Activated gamma-delta T cell (primary cell): ENCODE measurements around the gene TEX19.

Experiments
- DNase-seq: peaks from one replicate; lab custom pipeline; 2025; lab: John Stamatoyannopoulos, UW
- total RNA-seq, 2 donors: gene quantifications; one replicate each; lab custom pipeline; 2026; lab: John Stamatoyannopoulos, UW

TEX19 gene, protein sequence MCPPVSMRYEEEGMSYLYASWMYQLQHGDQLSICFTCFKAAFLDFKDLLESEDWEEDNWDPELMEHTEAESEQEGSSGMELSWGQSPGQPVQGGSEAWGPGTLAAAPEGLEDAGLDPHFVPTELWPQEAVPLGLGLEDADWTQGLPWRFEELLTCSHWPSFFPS
- total RNA-seq, result 0 to 0.09 reads per million in 2 donors

DNA sequence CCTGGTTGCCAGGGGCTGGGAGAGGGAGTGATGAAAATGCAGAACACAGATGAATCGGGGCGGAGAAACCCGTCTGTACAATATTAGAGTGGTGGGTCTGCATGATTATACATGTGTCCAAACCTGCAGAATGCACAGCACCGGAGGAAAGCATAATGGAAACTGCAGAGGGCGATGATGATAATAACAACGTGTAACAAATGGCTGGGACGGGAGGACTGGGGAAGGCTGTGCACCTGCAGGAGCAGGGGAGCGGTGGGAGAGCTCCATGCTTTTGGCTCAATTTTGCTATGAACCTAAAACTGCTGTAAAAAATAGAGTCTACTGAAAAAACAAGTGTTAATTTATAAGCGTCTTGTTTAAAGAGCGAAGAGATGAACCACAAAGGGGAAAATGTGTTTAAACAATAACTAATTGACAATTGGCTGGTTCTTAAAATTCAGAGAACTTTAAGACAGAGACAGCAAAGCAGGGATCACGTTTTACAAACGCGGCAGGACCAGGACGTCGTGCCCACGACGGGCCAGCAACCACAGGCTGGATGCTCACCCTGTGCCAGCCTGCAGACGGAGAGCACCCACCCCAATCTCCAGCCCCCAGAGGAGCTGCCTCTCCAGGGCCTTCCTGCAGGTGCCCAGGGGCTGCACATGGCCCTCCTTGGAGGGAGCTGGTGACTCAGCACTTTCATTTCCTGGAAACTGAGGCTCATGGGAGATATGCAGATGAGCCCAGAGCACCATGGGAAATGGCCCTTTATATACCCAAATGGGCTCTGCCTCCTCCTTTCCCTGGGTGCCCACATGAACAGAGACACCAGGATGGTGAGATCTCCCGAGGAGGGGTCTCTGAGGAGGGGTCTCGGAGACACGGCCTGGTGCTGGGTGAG lies at the start of gene TEX19:
Gene TEX19 (plus strand): TSS at position 783 of the 886 bp plus-strand sequence. CDS start 2,904 bp downstream, outside the sequence.
- no peak for DNase-seq

DNA sequence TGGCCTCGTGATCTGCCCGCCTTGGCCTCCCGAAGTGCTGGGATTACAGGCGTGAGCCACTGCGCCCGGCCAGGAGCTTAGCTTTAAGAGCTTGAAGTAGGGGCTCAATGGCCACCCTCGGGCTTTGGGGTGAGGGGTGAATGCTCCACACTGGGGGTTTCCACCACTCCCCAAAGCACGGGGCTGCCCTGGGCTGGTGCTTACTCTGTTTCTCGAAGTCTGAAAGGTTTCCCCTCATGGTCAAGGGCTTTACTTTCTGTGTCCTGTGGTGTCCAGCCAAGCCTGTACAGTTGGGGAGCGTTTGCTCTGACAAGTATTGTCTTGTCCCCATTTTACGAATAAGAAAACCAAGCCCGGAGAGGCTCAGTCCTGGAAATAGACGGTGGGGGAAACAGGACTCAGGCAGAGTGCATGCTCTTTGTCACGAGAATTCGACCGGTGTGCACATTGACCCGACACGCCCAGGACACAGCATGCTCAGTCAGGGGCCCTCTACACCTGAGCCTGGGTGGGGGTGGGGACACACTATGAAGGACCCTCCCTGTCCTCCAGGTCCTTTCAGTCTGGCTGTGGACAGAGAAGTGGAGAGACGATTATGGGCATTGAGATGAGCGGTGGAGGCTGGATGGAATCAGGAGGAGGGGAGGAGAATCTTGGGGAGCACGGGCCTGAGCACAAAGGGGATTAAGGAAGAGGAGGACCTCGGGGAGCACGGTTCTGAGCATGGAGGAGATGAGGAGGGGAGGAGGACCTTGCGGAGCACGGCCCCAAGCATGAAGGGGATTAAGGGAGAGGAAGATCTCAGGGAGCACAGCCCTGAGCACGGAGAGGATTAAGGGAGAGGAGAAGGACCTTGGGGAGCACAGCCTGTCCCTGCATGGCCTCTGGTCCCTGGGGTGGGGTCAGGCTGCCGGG lies 49.1 kb upstream of the TEX19 start:
- no peak for DNase-seq

DNA sequence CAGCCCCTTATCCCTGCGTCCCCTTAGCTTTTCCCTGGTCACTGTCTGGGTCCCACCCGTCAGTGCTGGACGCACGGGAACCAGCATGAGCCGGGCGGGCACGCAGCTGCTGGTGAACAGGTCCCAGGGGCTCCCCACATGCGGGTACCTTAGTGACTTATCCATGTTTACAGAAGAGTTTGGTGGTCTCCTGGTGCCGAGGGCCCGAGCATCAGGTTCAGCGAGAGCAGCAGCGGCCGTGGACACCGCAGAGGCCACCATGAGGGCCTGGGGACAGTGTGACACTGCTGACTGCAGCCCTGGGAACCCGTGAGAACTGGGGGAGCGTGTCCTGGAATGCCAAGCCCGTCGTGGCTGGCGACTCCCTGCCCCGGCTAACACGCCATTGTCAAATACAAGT lies 48.2 kb upstream of the TEX19 start:
- no peak for DNase-seq

DNA sequence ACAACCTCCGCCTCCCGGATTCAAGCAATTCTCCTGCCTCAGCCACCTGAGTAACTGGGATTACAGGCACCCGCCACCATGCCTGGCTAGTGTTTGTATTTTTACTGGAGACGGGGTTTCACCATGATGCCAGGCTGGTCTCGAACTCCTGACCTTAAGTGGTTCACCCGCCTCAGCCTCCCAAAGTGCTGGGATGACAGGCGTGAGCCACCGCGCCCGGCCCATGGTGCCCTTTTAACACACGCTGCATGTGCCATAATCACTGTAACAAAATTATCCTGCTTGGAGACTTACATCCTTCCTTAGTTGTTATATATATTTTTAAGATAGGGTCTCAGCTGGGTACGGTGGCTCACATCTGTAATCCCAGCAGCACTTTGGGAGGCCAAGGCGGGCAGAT lies 47.1 kb upstream of the TEX19 start:
- DNase-seq, result no peak

DNA sequence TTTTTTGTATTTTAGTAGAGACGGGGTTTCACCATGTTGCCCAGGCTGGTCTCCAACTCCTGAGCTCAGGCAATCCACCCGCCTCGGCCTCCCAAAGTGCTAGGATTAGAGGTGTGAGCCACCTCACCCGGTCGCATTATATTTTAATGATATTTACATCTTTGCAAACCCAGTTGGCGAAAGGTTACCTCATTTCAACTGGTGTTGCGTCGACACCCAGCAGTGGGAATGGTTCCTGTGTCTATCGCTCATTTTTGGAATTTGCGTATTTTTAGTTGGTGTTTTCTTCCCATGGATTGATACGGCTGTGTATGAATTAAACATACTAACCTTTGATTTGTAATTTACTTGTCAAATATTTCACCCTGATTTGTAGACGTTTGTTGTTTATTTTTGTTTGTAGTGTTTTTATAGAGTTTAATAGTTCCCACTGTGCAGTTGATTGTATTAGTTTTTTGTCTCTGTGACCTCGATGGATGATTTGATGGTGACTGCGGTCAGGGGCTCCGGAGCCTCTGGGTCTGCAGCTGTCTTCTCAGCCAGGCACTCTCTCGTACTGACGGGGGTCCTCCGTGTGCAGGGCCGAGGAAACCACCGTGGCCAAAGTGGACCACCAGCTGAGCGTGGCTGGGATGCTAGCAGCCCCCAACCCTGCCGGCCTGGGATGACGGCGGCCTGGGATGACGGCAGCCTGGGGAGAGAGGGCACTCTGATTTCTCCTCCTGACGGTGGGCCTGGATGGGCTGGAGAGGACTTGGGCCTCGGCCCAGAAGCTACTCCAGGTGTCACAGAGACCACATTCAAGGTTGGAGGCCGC lies 45.6 kb upstream of the TEX19 start:
- no peak for DNase-seq

DNA sequence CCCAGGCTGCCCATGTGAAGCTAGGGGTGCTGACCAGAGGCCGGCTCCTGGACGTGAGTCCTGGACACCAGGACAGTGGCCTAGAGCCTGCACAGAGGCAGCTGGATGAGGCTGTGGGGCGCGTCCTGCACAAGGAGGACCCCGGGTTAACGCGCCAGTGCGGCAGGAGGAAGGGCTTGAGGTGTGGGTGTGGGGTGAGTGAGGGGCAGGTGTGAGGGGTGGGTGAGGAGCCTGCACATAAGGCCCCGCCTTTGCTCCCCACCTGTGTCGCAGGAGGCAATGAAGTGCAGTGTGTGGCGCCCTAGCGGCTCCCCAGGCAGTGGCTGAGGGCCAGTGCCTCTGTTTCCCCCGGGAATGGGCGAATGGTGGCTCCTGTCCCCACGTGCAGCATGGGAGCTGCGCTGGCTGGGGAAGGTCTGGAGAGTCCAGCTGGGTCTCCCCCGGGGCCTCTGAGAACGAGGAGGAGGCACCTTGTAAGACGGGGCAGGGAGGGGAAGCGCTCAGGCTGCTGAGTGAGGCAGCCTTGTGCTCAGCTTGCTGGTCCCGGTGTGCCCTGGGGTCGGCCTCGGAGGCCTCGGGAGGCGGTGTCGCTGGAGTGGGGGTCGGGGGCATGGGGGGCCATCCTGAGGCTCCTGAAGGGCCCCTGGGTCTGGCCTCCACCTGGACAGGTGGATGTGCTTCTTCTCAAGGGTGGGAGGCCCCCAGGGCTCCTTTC lies 44.9 kb upstream of the TEX19 start:
- DNase-seq, result no peak

DNA sequence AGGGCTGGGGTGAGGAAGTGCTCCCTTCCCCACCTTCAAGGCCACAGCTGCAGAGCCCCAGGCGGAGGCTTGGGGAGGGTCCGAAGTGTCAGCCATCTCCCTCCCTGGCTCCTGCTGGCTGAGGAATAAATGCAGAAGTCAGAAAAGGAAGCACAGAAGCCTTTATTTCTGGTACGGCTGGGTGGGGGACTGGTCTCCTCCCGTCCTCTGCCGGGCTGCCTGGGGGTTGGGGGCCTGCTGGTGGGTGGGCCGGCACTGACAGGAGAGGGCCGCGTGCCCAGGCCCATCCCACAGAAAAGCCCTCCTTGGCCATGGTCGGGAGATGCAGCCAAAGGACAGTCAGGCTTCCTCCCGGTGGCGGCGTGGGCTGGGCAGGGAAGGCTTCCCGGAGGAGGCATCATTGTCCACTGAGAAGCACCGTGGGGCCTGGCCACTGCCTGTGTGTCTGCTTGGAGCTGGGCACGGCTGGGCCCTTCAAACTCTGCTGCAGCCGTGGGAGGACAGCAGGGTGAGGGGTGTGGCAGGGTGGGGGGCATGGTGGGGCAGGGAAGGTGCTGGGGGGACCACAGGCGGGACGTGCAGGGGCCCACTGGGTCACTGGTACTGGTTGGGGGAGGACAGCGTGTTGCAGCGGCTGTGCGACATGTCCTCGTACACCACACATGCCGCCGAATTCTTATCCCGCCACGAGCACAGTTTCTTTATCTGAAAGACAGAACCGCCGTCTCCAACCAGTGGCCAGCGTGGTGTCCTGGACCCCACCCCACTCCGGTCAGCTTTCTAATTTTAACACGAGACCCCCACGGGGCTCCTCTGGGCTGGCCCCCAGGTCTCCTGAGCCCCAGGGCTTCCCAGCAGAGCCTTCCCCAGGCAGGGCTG lies 44.1 kb upstream of the TEX19 start:
- no peak for DNase-seq

DNA sequence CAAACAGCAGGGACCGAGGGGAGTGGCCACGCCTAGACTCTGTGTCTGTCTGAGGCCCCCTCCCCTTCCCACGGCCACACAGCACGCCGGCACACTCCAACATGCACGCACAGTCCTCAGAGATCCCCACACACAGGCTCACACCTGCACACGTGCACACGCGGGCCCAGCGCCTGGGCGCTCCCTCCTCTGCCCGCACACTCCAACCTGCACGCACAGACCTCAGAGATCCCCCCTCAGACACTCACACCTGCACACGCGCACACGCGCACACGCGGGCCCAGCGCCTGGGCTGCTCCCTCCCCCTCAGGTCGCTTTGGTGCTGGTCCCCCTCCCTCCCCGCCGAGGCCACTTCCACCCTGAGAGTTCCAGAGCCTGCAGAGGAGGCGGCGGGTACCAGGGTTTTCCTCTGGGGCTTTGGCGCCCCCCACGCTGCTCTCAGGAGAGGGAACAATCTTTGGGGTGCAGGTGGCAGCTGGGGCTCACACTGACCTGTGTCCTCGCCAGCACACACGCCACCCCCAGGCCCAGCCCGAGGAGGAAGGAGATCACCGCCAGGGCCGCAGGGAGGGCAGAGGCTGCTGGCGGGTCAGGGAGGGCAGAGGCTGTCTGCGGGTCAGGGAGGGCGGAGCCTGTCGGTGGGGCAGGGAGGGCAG lies 43.2 kb upstream of the TEX19 start:
- DNase-seq, result no peak

DNA sequence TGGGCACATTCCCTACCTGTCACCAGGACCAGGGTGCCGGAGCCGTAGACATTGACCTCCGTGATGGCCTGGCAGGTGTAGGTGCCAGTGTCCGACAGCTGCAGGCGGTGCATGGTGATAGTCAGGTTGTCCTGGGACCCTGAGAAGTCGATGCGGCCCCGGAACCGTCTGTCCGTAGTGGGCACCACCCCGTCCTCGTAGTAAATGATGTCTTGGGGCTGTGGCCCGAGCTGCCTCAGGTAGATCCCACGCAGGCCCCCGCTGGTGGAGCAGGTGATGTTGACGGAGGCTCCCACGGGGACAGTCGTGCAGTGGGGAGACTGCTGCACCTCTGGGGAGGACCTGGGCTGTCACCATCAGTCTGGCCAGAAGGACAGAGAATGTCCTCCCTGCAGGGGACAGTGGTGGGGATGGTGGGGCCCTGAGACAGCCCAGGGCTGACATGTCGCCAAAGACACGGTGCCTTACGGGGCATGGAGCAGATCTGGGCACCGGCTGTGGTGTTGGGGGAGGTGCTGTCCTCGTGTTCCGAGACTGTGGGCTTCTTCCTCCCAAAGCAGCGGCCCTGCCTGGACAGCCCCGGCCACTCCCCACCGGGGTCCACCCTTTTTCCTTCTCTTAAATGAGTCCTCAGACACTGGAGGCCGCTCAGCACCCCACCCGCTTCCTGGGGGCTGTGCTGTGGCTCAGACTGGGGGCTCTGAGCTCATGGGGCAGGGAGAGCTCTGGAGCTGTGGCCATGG lies 42.2 kb upstream of the TEX19 start:
- no peak for DNase-seq

DNA sequence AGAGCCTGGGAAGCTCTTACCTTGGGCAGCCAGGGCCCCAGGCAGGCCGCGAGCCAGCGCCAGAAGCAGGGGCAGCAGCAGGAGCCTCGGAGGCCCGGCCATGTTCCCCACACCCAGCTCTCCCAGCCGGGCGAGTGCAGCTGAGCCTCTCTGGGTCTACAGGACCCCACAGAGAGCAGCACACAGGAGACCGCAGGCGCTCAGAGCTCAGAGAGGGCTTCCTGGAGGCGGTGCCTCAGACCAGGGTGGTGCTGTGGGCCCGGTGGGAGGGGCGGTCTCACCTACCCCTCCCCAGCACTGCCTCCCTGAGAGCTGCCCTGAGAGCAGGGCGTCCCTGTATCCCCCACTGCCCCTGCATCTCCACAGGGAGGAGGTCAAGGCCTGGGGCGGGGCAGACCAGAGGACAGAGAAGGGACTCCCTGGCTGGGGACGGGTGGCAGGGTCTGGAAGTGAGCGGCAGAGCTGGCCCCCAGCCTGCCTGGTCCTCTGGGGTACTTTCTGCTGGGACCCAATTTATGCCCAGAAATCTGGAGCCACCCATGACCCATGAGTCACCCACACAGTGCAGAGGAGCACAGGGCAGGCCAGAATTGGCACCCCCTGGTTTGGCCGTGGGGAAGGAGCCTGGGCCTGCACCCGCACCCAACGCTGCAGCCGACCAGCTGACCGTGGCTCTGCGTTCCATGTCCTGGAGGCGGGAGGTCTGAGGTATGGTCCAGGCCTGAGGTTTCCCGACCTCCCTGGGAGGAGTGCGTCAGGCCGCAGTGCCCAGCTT lies 41.5 kb upstream of the TEX19 start, which contains the start of gene CD7:
Gene CD7 (minus strand): TSS at position 215 of the 775 bp plus-strand sequence. CDS start 113 bp downstream, at position 102.
- peak; percentile 51 for DNase-seq

DNA sequence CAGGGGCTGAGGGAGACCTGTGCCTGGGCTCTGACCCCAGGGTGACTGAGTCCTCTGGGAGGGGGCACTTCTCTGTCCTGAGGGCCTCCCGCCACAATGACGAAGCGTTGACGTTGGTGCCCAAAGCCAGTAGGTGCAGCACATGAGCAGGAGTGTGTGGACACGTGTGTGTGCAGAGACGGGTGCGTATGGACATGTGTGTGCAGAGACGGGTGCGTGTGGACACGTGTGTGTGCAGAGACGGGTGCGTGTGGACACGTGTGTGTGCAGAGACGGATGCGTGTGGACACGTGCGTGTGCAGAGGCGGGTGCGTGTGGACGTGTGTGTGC lies 40.9 kb upstream of the TEX19 start:
- no peak for DNase-seq

DNA sequence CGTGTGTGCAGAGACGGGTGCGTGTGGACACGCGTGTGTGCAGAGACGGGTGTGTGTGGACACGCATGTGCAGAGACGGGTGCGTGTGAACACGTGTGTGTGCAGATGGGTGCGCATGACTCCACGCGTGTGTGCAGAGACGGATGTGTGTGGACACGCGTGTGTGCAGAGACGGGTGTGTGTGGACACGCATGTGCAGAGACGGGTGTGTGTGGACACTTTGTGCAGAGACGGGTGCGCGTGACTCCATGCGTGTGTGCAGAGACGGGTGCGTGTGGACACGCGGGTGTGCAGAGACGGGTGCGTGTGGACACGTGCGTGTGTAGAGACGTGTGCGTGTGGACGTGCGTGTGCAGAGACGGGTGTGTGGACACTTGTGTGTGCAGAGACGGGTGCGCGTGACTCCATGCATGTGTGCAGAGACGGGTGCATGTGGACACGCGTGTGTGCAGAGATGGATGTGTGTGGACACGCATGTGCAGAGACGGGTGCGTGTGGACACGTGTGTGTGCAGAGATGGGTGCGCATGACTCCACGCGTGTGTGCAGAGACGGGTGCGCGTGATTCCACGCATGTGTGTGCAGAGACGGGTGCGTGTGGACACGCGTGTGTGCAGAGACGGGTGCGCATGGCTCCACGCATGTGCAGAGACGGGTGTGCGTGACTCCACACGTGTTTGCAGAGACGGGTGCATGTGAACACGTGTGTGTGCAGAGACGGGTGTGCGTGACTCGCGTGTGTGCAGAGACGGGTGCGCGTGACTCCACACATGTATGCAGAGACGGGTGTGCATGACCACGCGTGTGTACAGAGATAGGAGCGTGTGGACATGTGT lies 40.1 kb upstream of the TEX19 start:
- DNase-seq, result no peak

DNA sequence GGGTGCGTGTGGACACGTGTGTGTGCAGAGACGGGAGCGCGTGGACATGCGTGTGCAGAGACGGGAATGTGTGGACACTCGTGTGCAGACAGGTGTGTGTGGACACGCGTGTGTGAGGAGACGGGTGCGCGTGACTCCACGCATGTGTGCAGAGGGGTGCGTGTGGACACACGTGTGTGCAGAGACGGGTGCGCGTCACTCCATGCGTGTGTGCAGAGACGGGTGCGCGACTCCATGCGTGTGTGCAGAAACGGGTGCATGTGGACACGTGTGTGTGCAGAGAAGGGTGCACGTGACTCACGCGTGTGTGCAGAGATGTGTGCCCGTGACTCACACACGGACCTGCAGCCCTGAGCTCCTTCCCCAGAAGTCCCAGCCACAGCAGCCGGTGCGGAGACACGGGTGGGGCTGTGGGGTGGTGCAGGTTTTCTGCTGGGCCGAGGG lies 39.4 kb upstream of the TEX19 start:
- DNase-seq, result no peak

DNA sequence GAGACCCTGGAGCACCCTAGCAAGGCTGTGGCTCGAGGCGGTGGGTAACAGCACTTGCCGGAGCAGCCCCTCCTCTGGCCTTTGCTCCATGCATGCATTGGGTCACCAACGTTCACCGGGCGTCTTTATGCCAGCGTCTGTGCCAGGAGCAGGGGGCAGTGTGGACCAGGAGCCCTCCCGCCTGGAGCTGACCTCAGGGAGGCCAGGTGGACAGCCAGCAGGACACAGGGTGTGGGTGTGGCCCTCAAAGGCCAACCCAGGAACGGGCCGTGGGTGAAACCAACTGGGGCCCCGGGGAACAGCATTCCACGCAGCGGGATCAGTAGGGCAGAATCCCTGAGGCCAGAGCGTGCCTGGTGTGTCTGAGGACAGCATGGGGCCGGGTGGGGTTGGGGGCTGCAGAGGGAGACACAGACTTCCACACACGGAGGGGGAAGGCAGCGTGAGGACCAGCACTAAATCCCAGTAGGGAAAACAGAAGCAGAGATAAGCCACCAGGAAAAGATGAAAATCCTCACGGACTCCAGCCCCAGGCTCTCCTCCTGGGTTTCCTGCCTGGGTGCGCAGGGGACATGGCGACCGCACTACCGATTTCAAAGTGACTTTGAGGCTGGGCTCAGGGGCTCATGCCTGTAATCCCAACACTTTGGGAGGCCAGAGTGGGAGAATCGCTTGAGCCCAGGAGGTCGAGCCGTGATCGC lies 38.8 kb upstream of the TEX19 start:
- no peak for DNase-seq

DNA sequence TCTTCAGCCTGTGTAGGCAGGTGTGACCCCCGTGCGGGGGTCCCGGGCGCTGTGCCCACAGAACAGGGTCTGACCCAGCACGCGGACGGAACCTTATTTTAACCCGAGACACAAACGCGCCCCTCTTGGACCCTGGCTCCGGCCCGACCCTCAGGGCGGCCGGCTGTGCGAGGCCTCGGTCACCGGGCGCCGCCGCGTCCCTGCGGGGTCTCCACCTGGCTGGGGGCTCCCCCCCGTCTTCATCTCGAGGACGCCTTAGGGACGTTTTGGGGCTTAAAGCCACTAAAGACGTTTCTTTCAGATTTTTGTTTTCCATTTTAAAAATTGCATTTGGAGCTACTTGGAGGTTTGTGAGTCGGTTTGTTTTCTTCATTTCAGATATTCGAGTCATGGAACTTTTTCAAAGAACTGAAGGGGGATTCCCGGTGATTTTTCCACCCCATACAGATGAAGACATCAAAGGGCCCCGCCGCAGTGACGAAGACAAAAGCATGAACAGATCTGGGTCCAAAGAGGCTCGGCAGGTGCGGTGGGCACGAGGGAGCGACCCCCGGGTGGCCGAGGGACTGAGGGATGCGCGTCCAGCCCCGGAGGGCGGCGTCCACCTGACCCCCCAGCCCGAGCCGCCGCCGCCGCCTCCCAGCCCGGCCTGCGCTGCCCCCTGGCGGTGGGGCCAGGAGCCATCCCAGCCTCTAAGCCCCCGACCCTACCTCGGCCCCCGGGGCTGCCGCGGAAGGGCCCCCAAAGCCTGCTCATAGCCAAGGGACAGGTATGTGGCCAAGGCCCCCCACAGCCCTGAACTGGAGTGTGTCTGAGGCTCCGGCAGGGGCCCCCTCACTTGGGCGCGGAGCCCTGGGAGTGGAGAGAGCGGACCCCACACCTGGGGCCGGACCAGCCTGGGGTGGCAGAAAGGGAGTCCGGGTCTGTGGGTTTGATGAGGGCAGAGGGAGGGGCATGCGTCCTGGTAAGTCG lies 37.8 kb upstream of the TEX19 start:
- peak; percentile 48 for DNase-seq
